Activated CD4-positive, alpha-beta T cell treated with anti-CD3 and anti-CD28 coated beads, Interleukin-2, Interleukin-6, amounts not matched to agents 100 ng/mL and 50 ng/mL, durations not matched to agents 16 hours and 8 hours (primary cell): Measurements from ENCODE around the gene FIS1.
A peak's percentile ranks its signal among the peaks of the same experiment; 100 is the strongest.
"Not testable (repeated sequence)": the region's sequence is repeated elsewhere in the genome, so short reads cannot be mapped to it uniquely, and the experiment has no call there.

Experiments
- DNase-seq: peaks from one replicate; pipeline ENCODE4 v3.0.0-alpha.2; 2020

The FIS1 gene

GRCh38 chr7:101244375-101245146 is at the start of gene FIS1:
FIS1 (minus strand) TSS chr7:101245081; CDS start chr7:101245004, 77 bp downstream.
- peak; percentile 96 for DNase-seq

DNA sequence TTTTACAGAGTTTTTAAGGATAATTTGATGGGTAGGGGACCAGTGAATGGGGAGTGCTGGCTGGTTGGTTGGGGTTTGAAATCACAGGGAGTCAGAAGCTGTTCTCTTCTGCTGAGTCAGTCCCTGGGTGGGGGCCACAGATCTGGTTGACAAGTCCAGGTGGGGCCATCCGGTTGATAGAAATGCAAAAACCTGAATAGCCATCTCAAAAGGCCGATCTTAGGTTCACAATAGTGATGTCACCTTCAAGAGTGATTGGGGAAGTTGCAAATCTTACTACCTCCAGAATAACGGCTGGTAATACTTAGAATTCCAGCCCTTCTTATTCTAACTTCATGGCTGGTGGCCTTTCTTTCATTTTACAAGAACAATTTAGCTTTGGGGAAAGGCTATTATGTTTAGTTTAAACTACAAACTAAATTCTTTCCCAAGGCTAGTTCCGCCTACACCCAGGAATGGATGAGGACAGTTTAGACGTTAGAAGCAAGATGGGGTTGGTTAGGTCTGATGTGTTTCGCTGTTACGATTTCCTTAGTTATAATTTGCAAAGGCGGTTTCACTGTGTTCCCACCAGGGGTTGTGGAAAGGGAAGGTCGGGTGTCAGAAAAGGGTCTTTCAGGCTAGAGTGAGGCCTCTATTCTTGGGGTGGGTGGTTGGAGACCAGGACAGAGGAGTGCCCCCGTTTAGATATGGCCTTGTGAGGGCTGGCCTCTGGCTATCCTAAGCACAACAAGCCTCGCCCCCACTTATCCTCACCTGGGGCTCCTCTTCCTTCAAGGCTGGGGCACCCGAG is 49.4 kb upstream of the FIS1 start:
- DNase-seq = no peak

DNA sequence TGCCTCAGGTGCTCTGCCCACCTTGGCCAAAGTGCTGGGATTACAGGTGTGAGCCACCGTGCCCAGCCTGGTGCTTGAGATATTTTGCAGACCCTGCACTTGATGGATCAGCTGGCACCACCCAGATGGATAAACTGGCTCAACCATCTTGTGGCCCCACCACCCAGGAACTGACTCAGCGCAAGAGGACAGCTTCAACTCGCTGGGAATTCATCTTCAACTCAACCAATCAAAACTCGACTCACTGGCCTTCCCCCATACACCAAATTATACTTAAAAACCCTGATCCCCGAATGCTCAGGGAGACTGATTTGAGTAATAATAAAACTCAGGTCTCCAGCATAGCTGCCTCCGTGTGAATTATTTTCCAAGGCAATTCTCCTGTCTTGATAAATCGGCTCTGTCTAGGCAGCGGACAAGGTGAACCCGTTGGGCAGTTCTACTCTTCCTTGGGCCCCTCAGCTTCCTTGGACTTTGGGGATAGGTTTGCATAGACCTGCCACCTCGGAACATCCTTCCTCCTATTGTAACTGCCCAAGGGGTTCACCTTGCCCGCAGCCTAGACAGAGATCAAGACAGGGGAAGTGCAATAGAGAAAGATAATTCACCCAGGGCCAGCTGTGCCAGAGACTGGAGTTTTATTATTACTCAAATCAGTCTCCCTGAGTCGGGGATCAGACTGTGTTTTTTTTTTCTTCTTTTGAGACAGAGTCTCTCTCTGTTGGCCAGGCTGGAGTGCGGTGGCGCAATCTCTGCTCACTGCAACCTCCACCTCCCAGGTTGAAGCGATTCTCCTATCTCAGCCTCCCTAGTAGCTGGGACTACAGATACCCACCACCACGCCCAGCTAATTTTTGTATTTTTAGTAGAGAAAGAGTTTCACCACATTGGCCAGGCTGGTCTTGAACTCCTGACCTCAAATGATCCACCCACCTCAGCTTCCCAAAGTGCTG is 48.5 kb upstream of the FIS1 start:
- DNase-seq = not testable (repeated sequence)

- not testable (repeated sequence) for DNase-seq
These were observed 47.7 kb upstream of the FIS1 start for GRCh38 chr7:101292566-101292965.

DNA sequence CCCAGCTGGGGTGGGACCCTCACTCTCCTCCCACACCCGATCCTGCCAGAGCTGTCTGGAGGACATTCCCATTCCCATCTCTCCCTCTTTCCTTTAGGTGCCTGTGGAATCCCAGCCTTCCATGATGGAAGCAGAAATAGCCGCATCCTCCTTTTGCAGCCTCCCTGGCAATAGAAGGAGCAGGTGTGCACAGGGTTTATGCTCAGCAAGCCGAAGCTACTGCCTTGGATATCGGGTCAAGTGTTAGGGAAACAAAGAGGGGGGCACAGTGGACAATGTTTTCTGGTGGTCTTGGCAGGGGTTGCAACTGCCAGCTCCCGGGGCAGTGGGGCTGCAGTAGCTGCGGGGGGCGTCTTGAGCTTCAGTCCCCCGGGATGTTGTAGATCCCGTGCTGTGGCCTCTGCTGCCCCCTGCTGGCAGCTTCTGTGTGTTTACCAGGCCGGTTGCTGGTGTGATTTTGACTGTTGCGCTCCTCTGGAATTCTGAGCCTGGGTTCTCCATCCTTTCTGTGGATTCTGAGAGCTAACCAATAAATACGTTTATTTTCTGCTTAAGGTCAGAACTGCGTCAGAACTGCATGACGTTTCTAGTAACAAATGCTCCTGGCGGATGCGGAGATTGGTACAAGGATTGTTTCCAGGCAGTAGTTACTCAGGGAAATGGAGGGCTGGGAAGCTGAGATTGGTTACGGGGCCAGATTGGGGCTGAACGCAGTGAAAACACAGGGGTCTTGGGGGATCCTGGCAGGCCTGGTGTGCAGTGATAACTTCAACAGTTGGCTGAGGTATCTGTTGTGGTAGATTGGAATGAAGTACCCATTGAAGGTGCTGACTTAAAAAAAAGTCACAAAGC is 45.5 kb upstream of the FIS1 start:
- DNase-seq = peak; percentile 70

DNA sequence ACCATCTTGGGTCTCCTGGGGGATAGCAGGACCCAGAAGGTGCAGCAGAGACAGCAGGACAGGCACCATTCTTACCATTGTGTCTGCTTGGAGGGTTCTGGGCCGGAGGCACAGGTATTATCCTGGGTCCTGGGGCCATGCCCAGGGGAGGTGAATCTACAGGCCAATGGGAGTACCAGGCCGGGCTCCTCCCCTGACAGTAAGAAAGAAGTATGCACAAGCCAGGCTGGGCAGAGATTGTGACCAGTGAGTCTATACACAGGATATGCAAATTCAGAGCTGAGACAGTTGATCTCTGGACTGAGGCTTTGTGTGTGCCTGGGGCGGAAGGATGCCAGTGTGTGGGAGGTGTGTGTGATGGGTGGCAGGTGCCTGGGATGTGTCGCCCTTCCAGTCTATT is 44.8 kb upstream of the FIS1 start:
- peak; percentile 35 for DNase-seq

DNA sequence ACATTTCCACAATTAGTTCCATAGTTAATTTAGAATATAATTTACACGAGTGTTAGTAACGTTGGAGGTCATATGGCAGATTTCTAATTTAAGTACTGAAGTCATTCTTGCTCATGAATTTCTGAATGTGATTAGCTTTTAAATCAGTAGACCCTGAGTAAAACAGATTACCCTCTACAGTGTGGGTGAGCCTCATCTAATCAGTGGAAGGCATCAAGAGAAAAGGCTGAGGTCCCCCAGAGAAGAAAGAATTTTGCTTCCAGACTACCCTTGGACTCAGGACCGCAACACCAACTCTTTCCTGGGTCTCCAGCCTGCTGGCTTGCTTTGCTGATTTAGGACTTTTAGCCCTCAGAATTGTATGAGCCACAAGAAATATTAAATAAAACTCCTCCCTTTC is 43.6 kb upstream of the FIS1 start:
- DNase-seq = no peak

- DNase-seq = no peak
These were observed 42.2 kb upstream of the FIS1 start for GRCh38 chr7:101287032-101287431.

DNA sequence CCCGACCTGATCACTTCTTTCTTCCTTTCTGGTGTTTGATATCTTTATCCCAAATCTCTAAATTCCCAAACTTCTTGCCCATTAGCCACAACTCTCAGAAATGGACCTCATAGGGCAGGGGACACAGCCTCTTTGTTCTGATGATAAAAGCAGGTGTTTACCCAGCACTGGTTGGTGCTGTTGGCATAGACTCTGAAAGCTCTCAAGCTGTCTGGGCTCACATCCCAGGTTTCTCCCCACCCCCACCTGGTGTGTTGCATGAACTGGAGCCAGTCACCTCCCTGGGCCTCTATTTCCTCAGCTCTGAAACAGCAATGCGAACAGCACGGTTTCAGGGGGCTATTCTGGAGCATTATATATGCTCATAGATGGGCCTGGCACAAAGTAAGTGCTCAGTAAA is 41.0 kb upstream of the FIS1 start:
- DNase-seq = not testable (repeated sequence)

- DNase-seq = no peak
These were observed 40.3 kb upstream of the FIS1 start for GRCh38 chr7:101285171-101285570.

GRCh38 chr7:101280912-101281311 is 36.0 kb upstream of the FIS1 start:
- not testable (repeated sequence) for DNase-seq

GRCh38 chr7:101278461-101279292 is 33.8 kb upstream of the FIS1 start:
- DNase-seq = no peak

DNA sequence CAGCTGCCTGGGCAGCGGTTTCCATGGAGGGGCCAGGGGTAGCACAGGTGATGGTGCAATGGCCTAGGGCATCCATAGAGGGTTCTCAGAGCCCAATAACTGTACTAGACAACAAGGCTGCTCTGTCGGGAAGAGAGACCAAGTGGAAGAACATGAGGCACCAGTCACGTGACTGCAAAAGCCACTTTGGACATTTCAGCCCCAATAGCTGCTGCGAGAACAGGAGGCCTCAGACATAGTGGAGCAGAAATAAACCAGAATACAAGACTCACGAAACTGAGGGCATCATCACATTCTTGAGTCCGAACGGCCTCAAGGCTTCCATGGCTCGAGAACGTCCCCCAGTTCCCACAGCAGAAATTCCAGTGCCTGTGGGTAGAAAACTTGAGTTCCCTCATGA is 32.3 kb upstream of the FIS1 start:
- DNase-seq = no peak

- no peak for DNase-seq
These were observed 28.3 kb upstream of the FIS1 start for GRCh38 chr7:101273206-101273605.

DNA sequence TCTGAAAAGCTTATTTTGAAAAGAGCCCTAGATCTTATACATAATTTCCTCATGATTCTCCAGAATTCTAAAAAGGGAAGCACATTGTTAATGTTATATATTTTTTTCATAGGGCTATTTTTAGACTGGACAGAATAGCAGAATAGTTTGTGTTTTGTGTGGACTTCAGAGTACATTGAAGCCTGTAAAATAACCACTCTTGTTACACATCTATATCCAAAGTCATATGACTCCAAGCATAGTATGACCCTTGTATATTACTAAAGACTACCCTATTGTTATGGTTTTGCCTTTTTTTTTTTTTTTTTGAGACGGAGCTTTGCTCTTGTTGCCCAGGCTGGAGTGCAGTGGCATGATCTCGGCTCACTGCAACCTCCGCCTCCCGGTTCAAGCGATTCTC is 26.1 kb upstream of the FIS1 start:
- DNase-seq = no peak

DNA sequence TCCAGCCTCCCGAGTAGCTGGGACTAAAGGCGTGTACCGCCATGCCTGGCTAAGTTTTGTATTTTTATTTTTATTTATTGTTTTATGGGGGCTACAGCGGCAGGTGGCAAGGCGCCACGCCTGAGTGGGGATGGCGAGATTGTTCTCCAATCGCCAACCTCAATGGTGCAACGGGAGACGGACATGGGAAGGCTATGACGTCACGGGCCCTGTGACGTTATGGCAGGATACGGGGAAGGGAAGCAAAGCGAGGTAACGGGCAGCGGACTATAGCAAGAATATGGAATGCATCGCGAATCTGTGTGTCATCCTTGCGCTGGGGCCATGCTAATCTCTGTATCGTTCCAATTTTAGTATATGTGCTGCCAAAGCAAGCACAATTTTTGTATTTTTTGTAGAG is 24.8 kb upstream of the FIS1 start:
- no peak for DNase-seq

GRCh38 chr7:101265622-101266516 is 21.0 kb upstream of the FIS1 start:
- no peak for DNase-seq

- DNase-seq = not testable (repeated sequence)
These were observed 19.3 kb upstream of the FIS1 start for GRCh38 chr7:101264102-101264706.

DNA sequence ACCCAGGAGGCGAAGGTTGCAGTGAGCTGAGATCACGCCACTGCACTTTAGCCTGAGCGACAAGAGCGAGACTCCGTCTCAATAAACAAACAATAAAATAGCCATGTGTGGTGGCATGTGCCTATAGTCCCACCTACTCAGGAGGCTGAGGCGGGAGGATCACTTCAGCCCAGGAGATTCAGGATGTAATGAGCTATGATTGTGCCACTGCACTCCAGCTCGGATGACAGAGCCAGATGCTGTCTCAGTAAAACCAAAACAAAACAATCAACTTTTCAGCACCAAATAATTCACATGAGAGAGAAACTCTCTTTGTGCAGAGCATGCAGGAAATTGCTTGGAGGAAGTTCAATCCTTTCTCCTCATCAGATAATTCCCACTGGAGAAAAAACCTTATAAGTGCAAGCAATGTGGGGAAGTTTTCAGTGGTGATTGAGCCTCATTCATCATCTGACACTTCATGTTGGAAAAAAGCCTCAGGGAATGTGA is 13.4 kb upstream of the FIS1 start:
- DNase-seq = no peak
